Measurements from ENCODE around the gene SEBOX. TPM values are rescaled to one million over a fixed set of nuclear protein-coding genes. Genes with fewer than 3 reads are reported as not detected.
"Not testable (repeated sequence)": the region's sequence is repeated elsewhere in the genome, so short reads cannot be mapped to it uniquely, and the experiment has no call there.

The SEBOX gene
- total RNA-seq, 1 donor = not detected

DNA sequence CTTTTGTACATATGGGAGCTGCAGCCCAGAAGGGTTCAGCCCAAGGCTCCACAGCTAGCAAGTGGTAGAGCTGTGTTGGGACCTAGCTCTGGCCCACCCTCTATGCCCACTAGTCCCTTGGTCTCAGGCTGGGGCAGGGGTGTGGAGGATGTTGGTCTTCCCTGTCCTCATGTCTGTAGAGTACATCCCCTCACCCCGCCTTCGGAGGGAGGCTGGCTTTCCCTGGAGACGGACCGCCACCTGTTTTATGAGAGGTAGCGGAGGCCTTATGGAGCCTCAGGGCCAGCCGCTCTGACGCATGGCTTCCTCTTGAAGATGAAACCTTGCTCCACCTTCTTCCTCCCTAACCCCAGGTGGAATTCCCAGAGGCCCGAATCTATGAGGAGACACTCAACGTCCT is 21.0 kb downstream of the SEBOX start:
- TF ChIP-seq, protein P1, sequence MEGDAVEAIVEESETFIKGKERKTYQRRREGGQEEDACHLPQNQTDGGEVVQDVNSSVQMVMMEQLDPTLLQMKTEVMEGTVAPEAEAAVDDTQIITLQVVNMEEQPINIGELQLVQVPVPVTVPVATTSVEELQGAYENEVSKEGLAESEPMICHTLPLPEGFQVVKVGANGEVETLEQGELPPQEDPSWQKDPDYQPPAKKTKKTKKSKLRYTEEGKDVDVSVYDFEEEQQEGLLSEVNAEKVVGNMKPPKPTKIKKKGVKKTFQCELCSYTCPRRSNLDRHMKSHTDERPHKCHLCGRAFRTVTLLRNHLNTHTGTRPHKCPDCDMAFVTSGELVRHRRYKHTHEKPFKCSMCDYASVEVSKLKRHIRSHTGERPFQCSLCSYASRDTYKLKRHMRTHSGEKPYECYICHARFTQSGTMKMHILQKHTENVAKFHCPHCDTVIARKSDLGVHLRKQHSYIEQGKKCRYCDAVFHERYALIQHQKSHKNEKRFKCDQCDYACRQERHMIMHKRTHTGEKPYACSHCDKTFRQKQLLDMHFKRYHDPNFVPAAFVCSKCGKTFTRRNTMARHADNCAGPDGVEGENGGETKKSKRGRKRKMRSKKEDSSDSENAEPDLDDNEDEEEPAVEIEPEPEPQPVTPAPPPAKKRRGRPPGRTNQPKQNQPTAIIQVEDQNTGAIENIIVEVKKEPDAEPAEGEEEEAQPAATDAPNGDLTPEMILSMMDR (IDR thresholded peaks at IDR 0.05; ENCODE audit: insufficient read depth, low read depth, low read length) = no peak
- DNase-seq (ENCODE audit: low read depth) = no peak
- no peak overlapping the region for H3K4me3 ChIP-seq (ENCODE audit: low read depth, low read length)

DNA sequence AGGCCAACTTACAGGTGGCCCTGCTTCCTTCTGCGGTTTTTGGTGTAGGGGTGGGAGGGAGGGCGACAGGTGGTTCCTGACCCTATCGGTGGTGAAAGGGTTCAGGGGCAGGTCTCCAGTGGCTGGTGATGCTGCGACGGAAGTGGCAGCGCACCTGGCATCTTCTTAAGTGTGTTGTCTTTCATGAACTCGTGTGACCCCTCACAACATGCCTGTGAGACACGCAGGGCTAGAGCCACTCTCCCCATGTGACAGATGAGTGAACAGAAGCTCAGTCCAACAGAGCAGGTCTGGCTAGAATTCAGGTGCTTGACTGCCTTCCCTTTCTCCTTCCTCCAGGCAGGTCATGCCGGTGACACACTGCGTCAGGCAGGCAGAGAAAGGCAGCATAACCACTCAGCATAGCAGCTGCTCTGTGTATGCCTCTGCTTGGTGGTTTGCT is 21.5 kb downstream of the SEBOX start:
- no peak for DNase-seq (ENCODE audit: low read depth)
- H3K4me3 ChIP-seq (ENCODE audit: low read depth, low read length) = no peak overlapping the region
- TF ChIP-seq, protein P1 (IDR thresholded peaks at IDR 0.05; ENCODE audit: insufficient read depth, low read depth, low read length) = no peak

DNA sequence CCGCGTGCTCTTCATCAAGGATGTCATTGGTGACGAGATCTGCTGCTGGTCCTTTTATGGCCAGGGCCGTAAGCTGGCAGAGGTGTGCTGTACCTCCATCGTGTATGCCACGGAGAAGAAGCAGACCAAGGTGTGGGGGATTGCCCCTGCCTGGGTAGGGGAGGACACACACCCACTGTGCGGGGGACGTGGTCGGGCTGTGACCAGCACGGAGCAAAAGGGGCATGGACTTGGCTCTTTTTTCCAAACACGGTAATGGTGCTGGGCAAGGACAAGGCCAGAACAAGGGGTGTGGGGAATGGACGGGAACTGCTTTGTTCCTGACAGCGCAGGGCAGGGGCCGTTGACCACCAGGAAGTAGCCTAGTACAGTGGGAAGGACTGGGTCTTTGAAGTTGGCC is 22.7 kb downstream of the SEBOX start:
- no peak overlapping the region for H3K4me3 ChIP-seq (ENCODE audit: low read depth, low read length)
- TF ChIP-seq, protein P1 (IDR thresholded peaks at IDR 0.05; ENCODE audit: insufficient read depth, low read depth, low read length) = no peak
- no peak for DNase-seq (ENCODE audit: low read depth)

DNA sequence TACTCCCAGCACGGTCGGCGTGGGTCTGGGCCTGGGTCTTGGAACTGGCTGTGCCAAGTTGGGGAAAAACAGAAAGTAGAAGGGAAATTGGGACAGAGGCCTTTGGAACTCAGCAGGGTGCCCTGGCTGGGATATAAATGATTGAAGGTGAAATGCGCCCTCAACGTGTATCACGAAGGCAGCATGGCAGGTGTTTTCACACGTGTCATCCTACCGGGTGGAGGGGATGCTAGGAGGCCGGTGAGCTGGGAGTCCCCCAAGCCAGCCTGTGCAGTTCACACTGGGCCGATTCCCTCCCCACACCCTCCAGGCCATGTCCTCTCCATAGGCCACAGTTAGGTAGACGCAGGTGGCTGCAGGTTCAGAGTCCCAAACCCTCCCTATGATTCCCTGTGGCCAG is 23.5 kb downstream of the SEBOX start:
- no peak overlapping the region for H3K4me3 ChIP-seq (ENCODE audit: low read depth, low read length)
- TF ChIP-seq, protein P1 (IDR thresholded peaks at IDR 0.05; ENCODE audit: insufficient read depth, low read depth, low read length) = no peak
- DNase-seq (ENCODE audit: low read depth) = no peak

DNA sequence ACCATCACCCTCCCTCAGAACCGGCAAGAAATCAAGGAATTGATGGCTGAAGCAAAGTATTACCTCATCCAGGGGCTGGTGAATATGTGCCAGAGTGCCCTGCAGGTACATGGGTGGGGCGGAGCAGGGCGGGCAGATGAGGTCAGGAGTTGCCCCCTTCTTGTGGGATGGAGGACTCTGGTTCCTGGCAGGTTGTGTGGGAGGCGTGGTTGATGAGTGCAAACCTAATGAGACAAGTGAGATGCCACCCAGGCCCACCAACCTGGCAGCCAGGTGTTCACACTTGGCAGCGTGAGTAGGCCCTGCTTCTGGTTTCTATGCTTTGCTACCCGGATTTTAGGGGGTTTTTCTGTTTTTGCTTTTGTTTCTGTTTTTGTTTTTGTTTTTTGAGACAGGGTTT is 24.6 kb downstream of the SEBOX start:
- DNase-seq (ENCODE audit: low read depth) = no peak
- H3K4me3 ChIP-seq (ENCODE audit: low read depth, low read length) = no peak overlapping the region
- TF ChIP-seq, protein P1 (IDR thresholded peaks at IDR 0.05; ENCODE audit: insufficient read depth, low read depth, low read length) = no peak

DNA sequence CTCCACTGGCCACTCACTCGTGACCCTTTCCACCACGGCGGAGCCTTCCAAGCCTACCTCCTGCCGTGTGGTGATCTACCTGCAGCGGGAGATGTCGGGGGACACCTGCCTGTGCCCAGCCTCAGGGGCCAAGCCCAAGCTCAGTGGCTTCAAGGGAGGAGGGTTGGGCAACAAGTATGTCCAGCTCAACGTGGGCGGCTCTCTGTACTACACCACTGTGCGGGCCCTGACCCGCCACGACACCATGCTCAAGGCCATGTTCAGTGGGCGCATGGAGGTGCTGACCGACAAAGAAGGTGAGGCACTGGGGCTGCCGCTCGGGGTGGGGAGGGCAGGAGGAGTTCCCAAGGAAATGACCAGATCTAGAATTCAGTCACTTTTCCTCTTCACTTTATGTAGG is 25.6 kb downstream of the SEBOX start:
- TF ChIP-seq, protein P1 (IDR thresholded peaks at IDR 0.05; ENCODE audit: insufficient read depth, low read depth, low read length) = no peak
- H3K4me3 ChIP-seq (ENCODE audit: low read depth, low read length) = no peak overlapping the region
- DNase-seq (ENCODE audit: low read depth) = no peak

DNA sequence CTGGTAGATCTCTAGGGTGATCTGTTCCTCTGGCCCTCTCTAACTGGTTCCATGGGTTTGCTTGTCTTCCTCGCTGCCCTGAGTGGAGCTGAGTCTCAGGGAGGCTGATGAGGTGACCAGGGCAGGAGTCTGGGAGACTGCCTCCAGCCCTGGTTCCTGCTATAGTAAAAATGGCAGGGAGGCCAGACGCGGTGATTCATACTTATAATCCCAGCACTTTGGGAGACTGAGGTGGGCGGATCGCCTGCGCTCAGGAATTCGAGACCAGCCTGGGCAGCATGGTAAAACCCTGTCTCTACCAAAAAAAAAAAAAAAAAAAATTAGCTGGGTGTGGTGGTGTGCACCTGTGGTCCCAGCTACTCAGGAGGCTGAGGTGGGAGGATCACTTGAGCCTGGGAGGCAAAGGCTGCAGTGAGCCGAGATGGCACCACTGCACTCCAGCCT is 26.2 kb downstream of the SEBOX start:
- not testable (repeated sequence) for H3K4me3 ChIP-seq (ENCODE audit: low read depth, low read length); DNase-seq (ENCODE audit: low read depth)
